Fibroblast of lung (primary cell): Measurements from ENCODE around the gene RABGAP1L.

ENCODE experiments used
- EZH2 ChIP-seq: IDR thresholded peaks from 2 replicates; pipeline ENCODE4 v1.5.1; 2012; ENCODE audit warnings: low read length, control low read depth, mild to moderate bottlenecking; ENCODE audit errors: missing control alignments
- TF ChIP-seq, protein P1 (sequence below), 2 donors: IDR thresholded peaks in 1 of 2; conservative IDR thresholded peaks in 1 of 2; 1 replicate in 1 of 2; 2 replicates in 1 of 2; pipeline ENCODE4 v1.5.1; 2011 to 2012; ENCODE audit warnings: low read length in 2 of 2, control low read depth in 1 of 2, inconsistent platforms in 1 of 2, low read depth in 1 of 2, mild to moderate bottlenecking in 1 of 2

DNA sequence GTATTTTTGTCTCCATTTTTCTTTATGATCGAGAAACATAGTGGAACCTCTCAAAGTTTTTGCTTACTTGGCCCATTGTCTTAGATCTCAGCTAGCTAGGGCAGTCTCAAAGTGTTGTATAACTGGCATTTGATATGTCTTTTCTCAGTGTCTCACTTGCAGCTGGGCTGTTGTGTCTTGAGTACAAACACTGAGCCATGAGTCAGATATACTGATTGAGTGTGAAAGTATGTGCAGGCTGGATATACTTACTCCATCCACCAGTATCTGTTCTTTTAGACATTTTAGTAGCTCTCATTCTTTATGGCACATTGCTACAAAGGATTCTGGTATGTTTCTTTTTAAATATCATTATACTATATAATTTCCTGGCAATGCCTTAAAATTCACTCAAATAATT is 274.1 kb downstream of the RABGAP1L start:
- TF ChIP-seq, protein P1, sequence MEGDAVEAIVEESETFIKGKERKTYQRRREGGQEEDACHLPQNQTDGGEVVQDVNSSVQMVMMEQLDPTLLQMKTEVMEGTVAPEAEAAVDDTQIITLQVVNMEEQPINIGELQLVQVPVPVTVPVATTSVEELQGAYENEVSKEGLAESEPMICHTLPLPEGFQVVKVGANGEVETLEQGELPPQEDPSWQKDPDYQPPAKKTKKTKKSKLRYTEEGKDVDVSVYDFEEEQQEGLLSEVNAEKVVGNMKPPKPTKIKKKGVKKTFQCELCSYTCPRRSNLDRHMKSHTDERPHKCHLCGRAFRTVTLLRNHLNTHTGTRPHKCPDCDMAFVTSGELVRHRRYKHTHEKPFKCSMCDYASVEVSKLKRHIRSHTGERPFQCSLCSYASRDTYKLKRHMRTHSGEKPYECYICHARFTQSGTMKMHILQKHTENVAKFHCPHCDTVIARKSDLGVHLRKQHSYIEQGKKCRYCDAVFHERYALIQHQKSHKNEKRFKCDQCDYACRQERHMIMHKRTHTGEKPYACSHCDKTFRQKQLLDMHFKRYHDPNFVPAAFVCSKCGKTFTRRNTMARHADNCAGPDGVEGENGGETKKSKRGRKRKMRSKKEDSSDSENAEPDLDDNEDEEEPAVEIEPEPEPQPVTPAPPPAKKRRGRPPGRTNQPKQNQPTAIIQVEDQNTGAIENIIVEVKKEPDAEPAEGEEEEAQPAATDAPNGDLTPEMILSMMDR (conservative IDR thresholded peaks at IDR 0.05 in 1 of 2, IDR thresholded peaks at IDR 0.05 in 1 of 2; ENCODE audit: low read depth in 1 of 2, low read length in 2 of 2), result no peak
- no peak for TF ChIP-seq EZH2
